ENCODE measurements around the gene TMEM79.

DNA sequence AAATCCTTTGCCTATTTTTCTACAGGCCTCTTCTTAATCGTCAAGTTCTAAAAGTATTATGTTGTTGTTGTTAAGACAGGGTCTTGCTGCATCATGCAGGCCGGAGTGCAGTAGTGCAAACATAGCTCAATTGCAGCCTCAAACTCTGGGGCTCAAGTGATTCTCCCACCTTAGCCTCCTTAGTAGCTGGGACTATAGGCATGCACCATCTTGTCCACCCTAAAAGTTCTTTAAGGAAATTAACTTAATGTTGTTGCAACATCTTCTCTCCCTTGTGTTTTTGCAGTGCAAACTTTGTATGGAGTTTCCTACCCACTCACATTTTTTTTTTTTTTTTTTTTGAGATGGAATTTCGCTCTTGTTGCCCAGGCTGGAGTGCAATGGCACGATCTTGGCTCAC is 19.1 kb downstream of the TMEM79 start:
- TF ChIP-seq CTCF (IDR thresholded peaks at IDR 0.05) (no peak), POLR2A (IDR thresholded peaks at IDR 0.05) (no peak)

All from testis (tissue), 2 donors.